HG03571 (cell line): ENCODE results near the gene SLCO3A1.
"Not testable (repeated sequence)": the region's sequence is repeated elsewhere in the genome, so short reads cannot be mapped to it uniquely, and the experiment has no call there.

Source experiments
- ATAC-seq: cut with Tn5 transposase; IDR thresholded peaks from one replicate; pipeline ENCODE4 v1.9.1; 2021; ENCODE audit not compliant: unreplicated experiment

Gene SLCO3A1

GRCh38 chr15:91961357-91961756, 107.8 kb downstream of the SLCO3A1 start:
- no peak for ATAC-seq

- ATAC-seq, result not testable (repeated sequence)
Observed at GRCh38 chr15:91963747-91964146, 110.2 kb downstream of the SLCO3A1 start.

DNA sequence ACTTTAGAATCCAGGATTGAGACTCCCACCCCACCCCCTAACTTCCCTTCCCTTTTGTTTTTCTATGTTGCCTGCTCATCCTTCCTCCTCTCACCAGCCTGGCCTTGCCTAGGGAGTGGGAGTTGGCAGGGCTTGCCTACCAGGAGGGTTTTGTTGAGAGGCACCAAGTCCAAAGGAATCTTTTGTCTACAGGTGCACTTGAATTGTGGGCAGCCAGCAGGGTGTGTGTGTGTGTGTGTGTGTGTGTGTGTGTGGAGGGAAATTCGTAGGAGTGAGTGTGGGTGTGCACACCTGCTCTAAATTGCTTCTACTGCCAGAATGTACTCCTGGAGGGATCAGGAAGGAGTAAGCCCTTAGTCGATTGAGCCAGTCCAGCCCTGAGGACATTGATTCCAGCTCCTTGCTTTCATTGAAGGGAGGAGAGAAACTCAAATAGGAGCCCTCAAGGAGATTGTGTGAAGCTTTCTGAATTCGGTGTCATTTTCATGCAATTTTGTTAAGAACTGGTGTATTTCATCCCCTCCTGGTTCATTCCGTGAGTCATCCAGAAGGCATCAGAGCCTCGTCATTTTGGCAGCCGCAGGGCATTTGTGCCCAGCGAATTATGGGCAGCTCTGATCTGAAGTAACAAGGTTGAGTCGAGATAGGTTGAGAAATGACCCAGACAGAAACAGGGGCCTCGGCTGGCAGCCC, 112.1 kb downstream of the SLCO3A1 start:
- no peak for ATAC-seq

DNA sequence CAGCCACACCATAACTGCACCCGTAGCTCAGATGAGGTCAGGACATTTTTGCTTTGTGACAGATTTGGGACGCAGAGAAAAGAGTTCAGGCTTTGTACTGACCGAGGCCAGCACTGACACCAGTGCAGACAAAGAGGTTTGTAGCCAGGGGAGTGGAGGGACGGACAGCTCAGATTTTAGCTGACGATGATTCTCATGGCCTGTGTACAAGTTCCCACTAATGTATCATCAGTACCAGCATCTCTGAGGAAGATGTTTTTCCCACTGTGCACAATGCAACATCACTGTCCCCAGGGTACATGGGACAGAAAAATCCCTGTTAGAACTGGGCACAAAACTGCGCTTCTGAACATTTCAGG, 112.7 kb downstream of the SLCO3A1 start:
- ATAC-seq, result no peak

GRCh38 chr15:91967935-91968606, 114.6 kb downstream of the SLCO3A1 start:
- no peak for ATAC-seq

DNA sequence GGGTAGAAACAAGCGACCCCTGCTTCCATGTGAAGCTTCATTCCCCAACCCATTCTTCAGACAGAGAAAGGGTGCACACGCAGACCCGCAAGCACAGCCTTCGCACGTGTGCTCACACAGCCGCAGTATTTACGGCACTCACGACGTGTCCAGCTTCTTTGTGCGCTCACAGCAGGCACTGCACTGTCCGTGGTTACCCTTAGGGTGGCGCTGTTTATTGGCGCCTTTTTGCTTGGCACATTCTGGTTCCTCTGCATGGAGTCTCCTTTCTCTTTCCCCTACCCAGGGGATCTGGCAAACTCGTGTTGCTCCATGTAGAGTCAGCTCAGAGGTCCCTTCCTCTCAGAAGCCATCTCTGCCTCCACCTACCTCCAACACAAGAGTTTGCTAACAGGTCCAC, 115.1 kb downstream of the SLCO3A1 start:
- no peak for ATAC-seq

DNA sequence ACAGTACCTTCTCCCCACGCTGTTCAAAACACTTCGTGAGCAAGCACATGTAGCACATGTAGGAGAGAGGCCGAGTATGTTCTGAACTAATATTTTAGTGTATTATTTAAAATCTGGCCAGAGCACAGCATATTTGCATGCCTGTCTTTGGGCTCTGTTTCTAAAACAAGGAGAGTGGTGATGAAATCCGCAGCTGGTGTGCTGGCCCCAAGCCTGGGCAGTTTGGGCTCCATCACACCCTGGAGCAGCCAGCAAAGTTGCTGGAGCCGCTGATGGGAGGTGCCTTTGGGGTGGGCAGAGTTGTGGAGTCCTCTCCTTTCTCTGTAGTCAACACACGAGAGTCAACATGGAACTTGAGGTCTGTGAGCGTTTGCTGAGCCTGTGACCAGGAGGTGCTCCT, 116.6 kb downstream of the SLCO3A1 start:
- ATAC-seq, result no peak

DNA sequence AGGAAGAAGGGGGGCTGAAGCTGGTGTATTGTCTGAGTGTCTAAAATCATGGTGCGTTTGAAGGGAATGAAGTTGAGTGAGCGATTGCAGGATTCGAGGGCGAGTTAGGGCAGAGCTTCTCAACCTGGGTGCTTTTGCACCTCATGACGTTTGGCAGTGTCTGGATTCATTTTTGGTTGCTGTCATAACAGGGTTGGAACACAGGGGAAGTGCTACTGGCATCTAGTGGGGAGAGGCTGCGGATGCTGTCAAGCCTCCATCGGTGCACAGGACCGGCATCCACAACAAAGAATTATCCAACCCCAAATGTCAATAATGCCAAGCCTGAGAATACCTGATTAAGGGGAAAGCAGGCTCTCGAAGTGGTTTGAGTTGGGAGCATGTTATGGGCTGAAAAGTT, 120.0 kb downstream of the SLCO3A1 start:
- ATAC-seq, result no peak

DNA sequence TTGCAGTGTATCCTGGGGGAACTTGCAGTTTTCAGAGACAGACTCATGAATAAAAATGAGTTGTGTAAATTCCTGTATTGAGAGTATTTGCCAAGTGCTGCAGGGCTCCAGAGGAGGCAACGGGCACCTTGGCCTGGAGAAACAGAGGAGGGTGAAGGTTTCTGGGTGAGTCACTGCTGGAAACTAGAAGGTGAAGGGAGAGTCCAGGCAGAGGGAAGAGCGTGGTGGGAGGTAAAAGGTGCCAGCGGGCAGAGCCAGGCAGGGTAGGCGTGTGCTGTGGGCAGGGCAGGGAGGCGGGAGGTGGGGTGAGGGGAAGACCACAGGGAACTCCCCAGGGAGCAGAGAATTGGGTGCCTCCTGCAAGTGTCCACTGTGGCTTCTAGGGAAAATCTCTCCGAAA, 120.8 kb downstream of the SLCO3A1 start:
- ATAC-seq, result no peak

- ATAC-seq, result no peak
Observed at GRCh38 chr15:91975241-91975978, 121.9 kb downstream of the SLCO3A1 start.

GRCh38 chr15:91976966-91977365, 123.5 kb downstream of the SLCO3A1 start:
- ATAC-seq, result no peak

DNA sequence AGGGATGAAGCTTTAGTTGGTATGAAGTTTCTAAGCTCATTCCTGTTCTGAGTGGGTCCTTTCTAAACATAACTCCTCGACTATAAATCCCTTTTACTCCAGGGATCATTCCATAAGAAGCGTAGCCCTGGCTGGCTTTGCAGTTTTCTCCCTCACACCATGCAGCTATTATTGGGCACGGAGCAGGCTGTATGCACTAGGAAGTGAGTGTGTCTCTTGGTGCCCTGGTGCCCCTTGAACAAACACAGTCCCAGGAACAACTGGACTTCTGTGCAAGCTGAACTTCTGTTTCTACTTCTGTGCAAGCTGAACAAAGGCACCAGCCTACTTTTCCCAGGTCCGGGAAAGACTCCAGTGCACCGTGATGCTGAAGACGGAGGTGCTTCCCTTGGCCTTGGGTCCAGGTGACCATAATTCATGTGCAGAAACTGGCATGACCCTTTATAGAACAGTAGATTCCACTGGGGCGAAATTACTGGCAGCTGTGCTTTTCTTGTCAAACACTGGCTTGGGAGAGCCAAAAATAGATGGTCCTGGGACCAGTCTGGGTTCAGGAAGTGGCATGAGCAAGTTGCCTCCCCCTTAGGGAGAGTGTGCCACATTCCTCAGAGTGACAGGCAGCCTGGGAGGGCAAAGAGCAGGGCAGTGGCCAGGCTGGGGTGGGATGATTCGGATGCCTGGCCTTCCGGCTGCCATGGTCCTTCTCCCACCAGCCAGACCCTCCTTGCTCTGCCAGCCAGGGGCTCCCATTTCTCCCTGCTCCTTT, 127.2 kb downstream of the SLCO3A1 start:
- no peak for ATAC-seq

DNA sequence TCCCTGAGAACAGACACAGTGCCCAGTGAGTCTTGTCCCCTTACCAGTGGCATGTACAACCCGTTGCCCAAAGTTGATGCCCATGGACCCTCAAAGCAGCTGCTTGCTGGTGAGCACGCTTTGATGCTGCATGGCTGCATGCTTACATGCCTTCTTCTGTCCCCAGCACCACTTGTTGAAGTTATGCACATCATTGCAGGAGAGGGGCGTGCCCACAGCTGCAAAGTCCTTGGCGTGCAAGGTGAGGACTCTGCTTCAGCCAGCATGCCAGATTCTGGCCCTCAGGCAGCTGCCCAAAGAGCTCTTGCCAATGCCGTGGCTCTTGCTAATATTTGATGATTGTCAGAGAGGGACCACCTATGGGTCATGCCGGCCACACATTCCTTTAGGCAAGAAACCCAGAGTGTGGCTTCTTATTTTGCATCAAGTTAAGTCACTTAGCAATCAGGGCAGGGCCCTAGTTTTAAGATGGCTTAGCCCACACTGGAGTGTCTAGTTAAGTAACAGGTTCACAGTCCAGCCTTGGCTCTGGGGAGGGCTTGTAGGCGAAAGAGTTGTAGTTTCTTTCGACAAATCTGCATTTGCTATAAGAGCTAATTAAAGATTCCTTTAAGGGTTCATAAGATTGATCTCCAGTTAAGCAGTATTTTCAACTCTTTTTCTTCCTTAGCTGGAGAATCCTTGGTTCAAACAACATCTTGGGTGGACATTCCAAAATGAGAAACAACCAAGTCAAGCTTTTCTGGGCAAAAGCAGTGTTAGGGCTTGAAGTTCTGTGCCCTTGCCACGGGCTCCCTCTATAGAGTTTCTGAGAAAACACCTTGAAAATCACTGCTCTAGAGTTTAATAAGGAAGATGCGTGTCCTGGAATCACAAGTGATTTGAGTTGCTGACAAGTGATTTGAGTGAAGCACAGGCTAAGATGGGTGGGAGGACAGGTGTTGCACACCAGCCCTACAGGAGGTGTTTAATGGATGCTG, 128.6 kb downstream of the SLCO3A1 start:
- no peak for ATAC-seq

DNA sequence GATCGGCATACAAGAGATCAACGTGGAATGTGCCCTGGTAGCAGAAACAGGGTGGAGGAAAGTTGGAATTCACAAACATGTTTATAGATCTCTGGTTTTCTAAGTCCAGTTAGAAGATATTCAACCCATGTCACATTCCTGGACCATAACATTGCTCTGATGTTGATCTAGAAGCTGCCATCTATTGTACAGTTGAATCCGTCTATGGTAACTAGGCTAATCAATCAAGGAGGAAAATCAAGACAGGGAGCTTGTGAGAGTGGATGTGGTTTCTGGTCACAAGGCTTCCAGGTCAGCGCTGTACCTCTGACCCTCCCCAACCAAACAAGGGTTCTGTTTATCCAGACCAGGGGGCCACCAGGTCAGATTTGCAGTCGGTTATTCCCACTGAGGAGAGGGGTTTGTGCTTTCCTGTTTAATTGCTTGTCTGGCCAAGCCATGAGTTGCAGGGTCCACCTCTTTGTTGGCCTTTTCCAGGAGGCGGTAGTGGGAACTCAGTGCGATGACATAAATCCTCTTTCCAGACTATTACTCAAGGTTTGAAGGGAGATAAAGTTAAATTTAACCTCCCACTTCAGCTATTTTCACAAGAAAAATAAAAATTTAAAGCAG, 130.3 kb downstream of the SLCO3A1 start:
- no peak for ATAC-seq

- ATAC-seq, result no peak
Observed at GRCh38 chr15:91985297-91985696, 131.8 kb downstream of the SLCO3A1 start.

- ATAC-seq, result no peak
Observed at GRCh38 chr15:91988071-91988470, 134.6 kb downstream of the SLCO3A1 start.

DNA sequence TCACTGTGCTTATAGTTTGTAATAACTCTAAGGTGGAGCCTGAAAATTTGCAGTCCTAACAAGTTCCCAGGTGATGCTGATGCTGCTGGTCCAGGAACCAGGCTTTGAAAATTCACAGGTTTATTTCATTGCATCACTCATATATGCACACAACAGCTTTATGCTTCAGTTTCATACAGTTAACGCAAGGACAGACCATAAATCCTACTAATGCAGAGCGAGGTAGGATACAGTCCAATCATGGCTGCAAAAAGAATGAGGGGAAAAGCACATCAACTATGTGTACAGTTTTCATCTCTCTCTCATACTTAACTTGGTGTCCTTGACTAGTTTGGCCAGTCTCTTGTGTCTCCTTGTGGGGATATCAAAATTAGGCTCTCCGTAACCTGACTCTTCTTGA, 135.1 kb downstream of the SLCO3A1 start:
- no peak for ATAC-seq

DNA sequence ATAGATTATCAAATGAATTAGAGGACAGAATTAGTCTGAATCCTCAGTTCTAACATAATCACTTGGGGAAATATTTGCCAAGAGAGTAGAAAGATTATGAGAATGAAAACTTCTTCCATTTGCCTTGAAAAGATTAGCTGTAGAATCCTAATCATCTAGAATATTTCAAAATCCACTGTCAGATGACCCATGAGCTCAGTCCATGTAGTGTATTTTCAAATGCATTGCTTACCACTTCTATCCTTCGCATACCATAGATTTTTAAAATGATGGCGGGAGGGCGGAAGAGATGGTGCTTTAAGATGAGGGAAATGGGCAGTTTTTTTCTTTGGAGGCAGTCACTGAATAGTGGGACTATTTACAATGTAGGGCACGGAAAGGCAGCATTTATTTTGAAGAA, 136.3 kb downstream of the SLCO3A1 start:
- no peak for ATAC-seq

- no peak for ATAC-seq
Observed at GRCh38 chr15:91992945-91993344, 139.4 kb downstream of the SLCO3A1 start.

DNA sequence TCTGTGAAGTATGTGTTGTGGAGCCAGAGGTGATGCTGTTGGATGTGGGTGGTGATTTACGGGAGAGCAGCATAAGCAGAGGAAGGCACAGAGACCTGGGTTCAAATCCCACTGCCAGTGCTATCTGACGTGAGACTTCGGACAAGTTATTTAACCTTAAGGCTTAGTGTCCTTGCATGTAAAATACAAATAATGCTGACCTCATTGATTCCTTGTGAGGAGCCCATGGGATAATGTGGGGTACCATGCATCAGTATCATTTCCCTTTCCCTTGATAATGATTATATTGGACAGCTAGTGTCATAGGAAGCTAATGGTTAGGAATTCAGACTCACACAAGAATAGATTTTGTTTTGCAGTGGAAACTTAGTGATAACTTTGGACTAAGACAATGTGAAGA, 141.6 kb downstream of the SLCO3A1 start:
- no peak for ATAC-seq
